Activated naive CD4-positive, alpha-beta T cell treated with anti-CD3 and anti-CD28 coated beads, Interleukin-2, amount 50 U/mL, for 72 hours (primary cell): ENCODE results near the gene ITGA8. TPM values are rescaled to one million over a fixed set of nuclear protein-coding genes. Genes with fewer than 3 reads are reported as not detected.
"Not testable (repeated sequence)": the region's sequence is repeated elsewhere in the genome, so short reads cannot be mapped to it uniquely, and the experiment has no call there.

ENCODE experiments used
- ATAC-seq, 2 donors: fragments of 150-1000 bp; cut with Tn5 transposase; 2 replicates each; pipeline ENCODE4 v1.10.0; 2021; ENCODE audit warnings: mild to moderate bottlenecking in 2 of 2, moderate library complexity in 2 of 2
- DNase-seq, 2 donors: peaks; one replicate each; pipeline ENCODE4 v3.0.0; 2021 to 2022; ENCODE audit warnings: low spot score in 2 of 2
- H3K27ac Mint-ChIP-seq, 2 donors: one replicate each; pipeline ENCODE4 v1.8.0; 2022; ENCODE audit warnings: mild to moderate bottlenecking in 2 of 2, mixed read lengths in 2 of 2
- H3K36me3 Mint-ChIP-seq, 2 donors: one replicate each; pipeline ENCODE4 v1.8.0; 2022; ENCODE audit warnings: mixed read lengths in 2 of 2
- H3K9me3 Mint-ChIP-seq, 2 donors: one replicate each; pipeline ENCODE4 v1.8.0; 2022; ENCODE audit warnings: mixed read lengths in 2 of 2
- total RNA-seq, 2 donors: library from RNA; stranded (reverse); gene quantifications; one replicate each; pipeline ENCODE4 v1.2.3, GENCODE V29; 2022

The ITGA8 gene
- total RNA-seq, 2 donors from 2014 or later: not detected

DNA sequence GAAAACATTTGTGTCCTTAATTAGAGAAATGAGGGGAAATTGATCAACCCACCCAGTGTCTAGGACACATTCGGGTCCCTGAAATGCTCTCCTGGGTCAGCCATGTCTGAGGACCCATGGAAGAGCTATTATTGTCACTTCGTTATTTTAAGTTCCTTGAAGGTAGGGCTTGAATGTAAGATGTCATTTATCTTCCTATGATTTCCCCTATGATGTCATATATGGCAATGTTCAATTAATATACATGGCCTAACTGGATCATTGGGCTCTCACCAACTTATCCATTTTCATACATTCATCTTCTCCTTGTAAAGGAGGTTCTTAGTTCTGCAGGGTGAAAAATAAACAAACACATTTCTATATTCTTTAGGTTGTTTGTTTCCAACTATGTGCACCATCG, 235.6 kb downstream of the ITGA8 start:
- Mint-ChIP-seq H3K9me3 (no peaks in the 10 kb centered on the region), H3K36me3 (no peaks in the 10 kb centered on the region), H3K27ac (no peak overlapping the region)
- no peak for DNase-seq
- ATAC-seq: no peak

DNA sequence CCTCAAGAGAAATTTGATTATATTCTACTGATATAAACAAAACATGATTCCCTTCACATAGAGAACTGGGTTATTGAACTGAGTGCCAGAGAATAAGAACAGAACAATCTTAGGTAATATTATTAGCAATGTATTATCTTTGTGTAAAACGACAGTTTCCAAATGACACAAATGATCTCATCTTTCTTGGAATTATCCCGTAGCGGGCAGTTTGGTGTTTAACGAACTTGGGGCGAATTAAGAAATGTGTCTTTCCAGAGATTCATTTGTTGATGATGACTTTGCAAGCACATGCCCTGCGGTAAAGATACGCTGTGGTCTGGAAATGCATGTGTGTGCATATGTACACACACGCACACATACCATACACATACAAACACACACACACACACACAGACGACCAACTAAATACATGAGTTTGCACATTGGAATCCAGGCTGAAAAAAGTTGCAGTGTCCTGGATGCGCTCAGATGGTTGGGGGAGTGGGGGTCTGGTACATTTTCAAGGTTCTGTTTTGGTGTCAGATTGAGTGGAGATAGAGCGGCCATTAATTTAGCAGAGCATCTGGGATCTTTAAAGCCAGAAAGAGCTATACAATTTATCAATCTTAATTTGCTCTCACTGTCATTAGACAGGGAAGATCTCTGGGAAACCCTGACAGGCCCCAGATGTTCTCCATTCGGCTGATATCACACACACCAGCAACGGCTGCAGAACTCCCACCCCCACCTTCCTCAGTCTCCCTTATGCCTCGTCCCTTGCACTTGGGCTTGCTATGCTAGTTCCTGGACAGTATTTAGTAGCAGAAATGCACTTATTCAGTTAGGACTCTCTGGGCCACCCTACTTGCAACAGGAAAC, 236.3 kb downstream of the ITGA8 start:
- ATAC-seq (no peak), DNase-seq (no peak)
- Mint-ChIP-seq H3K27ac (no peak overlapping the region), H3K36me3 (no peaks in the 10 kb centered on the region), H3K9me3 (no peaks in the 10 kb centered on the region)

DNA sequence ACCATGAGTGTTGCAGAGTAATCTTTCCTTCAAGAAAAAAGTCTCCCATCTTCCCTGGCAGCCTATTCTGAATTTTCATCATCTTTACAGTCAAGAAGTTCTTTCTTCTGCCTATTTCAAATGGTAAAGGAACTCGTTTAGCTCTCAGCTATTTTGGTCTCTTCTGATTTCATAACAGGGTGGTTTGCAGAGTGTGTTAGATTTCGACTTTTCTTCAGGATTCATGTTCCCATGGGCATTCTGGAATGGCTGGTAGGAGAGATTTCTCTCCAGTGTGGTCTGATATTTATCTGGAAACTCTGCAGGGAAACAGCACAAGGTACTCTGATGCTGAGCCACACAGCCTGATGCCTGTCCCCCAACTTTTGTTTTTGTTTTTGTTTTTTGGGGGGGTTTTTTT, 237.6 kb downstream of the ITGA8 start:
- no peak for DNase-seq
- no peaks in the 10 kb centered on the region for H3K36me3 Mint-ChIP-seq
- no peak for ATAC-seq
- H3K9me3 Mint-ChIP-seq: no peaks in the 10 kb centered on the region
- H3K27ac Mint-ChIP-seq: no peak overlapping the region

DNA sequence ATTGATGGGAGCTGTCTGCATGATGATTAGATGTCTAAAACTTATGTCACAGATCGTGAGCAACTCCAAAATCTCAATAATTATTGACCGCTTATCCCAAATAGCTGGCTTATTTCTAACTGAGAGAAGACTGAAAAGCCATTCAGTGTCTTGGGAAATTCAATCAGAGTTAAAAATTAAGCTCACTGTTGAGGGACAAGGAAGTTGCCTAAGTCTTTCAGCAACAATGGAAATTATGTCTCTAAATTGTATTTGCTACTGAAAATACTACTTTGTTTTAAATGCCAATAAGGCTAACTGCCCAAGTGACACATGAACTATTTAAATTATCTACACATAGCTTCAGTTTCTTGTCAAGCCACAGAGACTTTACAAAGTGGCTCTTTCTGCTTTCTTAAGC, 240.8 kb downstream of the ITGA8 start:
- DNase-seq (no peak), ATAC-seq (no peak)
- H3K27ac Mint-ChIP-seq: no peak overlapping the region
- H3K36me3 Mint-ChIP-seq: no peaks in the 10 kb centered on the region
- no peaks in the 10 kb centered on the region for H3K9me3 Mint-ChIP-seq

DNA sequence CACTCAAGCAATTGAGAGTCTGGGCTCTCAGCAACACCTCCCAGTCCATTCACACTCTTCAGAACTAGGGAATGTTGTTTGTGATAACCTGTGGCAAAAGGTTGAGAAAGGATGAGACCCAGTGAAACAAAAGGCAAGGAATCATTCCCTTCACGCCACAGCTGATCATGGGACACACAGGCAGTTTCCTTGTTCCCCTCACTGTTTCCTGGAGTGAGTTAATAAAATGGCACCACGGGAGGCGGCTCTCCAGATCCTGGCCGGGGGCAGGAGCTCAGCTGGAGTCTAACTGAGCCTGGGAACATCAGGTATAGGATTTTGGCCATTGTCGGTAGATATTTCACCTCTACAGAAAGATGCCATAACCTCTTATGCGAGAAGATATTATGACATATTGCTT, 241.3 kb downstream of the ITGA8 start:
- DNase-seq (no peak), ATAC-seq (no peak)
- Mint-ChIP-seq H3K9me3 (no peaks in the 10 kb centered on the region), H3K27ac (no peak overlapping the region), H3K36me3 (no peaks in the 10 kb centered on the region)

DNA sequence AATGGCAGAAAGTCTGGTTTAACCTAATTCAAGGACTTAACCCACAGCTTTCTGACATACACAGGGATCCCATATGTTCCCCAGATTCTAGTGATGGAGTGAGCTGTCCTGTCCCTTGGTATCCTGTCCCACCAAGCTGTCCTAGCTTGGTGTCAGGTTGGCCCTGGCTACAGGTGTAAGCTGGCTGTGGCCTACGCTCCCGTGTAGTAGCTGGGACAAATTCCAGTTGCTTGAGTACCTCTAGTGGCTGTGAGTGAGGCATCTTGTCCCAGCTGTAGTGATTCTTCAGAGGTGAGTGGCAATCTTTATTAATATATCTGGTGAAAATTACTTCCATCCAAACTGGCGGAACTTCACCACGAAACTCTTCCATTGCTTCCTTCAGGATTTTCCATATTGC, 243.4 kb downstream of the ITGA8 start:
- ATAC-seq (no peak), DNase-seq (no peak)
- no peaks in the 10 kb centered on the region for H3K36me3 Mint-ChIP-seq
- no peak overlapping the region for H3K27ac Mint-ChIP-seq
- H3K9me3 Mint-ChIP-seq: no peaks in the 10 kb centered on the region

DNA sequence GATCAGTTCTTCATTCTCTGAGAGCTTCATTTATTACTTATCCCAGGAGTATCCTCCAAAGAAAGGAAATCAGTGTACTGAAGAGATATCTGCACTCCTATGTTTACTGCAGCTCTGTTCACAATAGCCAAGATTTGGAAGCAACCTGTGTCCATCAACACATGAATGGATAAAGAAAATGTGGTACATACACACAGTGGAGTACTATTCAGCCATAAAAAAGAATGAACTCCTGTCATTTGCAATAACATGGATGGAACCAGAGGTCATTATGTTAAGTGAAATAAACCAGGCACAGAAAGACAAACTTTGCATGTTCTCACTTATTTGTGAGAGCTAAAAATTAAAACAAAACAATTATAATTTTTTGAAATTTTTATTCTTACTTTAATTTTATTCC, 244.3 kb downstream of the ITGA8 start:
- ATAC-seq, H3K9me3 Mint-ChIP-seq, DNase-seq, H3K36me3 Mint-ChIP-seq, H3K27ac Mint-ChIP-seq: not testable (repeated sequence)

DNA sequence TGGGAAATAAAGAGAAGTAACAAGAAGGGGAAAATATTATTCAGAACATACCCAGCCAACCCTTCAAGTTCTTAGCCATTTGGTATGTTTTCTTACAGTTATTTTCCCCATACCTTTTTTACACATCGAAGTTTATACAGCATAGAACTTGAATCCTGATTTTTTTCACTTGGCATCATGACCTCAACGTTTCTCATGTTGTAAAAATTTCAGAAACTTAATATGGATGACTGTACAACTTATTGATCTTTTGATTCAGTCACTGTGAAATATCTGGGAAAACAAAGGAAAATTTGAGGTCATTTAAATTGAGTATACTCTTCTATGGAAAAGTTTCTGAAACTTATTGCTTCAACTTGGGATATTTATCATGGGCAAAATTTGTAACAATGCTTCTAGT, 245.1 kb downstream of the ITGA8 start:
- no peaks in the 10 kb centered on the region for H3K9me3 Mint-ChIP-seq
- no peak for DNase-seq
- no peaks in the 10 kb centered on the region for H3K36me3 Mint-ChIP-seq
- no peak for ATAC-seq
- H3K27ac Mint-ChIP-seq: no peak overlapping the region

DNA sequence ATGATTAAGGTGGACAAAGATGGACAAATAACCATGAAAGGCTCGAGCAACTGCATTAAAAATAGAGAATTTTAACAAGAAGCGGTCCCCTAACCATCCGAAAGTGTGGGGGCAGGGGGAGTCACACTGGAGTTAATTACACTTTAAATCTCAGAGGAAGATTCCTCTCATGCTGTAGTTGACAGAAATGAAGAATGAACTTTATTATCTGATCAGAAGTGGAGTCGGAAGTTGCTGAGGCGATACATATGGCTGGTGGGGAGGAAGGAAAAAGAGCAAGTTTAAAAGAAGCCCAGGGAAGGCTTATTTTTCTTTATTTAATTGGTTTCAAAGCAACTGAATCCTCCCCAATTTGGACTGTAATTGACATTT, 246.3 kb downstream of the ITGA8 start:
- Mint-ChIP-seq H3K36me3 (no peaks in the 10 kb centered on the region), H3K27ac (no peak overlapping the region), H3K9me3 (no peaks in the 10 kb centered on the region)
- DNase-seq (no peak), ATAC-seq (no peak)

DNA sequence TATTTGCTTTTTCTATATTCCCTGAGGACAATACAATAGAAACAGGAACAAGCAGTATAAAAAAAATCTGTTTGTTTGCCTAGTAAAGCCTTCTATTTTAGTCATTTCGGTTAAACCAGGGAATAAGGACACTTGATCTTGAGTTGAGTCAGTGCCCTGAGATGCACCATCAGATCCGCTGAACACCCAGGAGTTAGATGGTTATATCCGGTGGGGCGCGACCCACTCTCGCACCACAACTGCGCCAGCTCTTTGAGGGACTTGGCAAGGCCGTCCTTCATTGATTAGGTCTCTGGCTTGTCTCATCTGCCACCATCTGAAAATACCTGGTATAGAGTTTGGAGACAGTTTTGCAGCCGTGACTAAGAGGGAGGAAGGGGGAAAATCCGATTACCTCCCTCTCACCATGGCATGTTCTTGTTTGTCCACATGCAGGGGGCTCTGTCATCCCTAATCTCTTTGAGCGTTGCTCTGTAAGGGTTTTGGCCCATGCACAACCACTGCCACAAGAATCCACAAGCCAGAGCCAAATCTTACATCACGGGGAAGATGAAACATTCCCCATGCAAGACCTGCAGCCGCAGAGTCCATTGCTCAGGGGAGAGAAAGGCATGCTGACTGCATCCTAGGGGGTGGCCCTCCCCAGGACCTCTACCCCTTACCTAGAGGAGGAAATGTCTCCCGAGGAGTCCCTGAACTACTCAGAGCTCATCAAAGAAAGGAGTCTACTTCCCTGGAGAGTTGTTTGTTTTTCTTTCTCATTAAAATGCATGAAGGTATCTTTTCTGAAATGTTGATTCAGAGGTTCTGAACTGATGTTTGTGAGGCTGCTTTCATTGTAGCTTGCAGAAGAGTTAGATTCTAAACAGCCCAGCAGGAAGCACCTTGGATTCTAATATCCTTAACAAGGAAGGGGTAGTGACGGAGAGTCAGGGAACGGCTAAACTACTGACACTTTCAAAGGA, 247.0 kb downstream of the ITGA8 start:
- DNase-seq: no peak
- Mint-ChIP-seq H3K27ac (no peak overlapping the region), H3K9me3 (no peaks in the 10 kb centered on the region), H3K36me3 (no peaks in the 10 kb centered on the region)
- ATAC-seq: no peak

DNA sequence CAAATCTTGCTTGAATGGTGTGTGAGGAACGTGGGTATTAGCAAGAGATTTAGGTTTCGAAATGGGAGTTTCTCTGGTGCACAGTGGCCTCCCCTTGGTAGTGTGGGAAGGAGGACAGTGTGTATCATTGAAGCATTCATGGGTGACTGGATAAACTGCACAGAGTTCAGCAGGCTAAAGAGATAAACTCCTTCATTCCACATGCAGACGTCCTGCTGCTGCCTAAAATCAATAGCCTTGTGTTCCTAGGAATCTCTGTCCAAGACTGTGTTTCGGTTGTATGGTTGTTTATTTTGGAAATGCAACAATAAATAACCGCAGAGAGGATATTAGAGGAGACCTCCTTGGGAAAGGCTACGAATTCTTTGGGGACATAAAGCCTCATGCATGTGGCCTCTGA, 247.7 kb downstream of the ITGA8 start:
- Mint-ChIP-seq H3K9me3 (no peaks in the 10 kb centered on the region), H3K36me3 (no peaks in the 10 kb centered on the region), H3K27ac (no peak overlapping the region)
- DNase-seq (no peak), ATAC-seq (no peak)

DNA sequence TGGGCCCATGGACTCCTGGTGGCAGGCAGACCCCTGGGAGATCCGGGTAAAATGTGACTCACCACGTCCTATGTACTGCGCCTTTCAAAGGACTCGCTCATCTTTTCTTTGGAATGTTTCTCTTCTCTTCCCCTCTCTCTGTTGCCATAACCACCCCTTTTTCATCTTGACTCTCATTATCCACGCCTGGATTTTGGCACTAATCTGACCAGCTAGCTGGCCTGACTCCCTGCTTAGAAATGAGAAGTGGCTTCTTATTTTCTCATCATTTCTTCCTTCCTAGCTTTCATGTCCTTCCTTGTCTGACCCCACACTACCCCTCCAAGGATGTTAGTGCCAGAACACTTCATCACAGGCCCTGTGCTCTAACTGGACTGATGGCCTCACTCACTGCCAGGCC, 250.6 kb downstream of the ITGA8 start:
- H3K9me3 Mint-ChIP-seq: peaks cover 0 to 3% of the 10 kb centered on the region in 2 donors
- DNase-seq: no peak
- no peak for ATAC-seq
- no peak overlapping the region for H3K27ac Mint-ChIP-seq
- H3K36me3 Mint-ChIP-seq: peaks cover 0 to 4% of the 10 kb centered on the region in 2 donors

DNA sequence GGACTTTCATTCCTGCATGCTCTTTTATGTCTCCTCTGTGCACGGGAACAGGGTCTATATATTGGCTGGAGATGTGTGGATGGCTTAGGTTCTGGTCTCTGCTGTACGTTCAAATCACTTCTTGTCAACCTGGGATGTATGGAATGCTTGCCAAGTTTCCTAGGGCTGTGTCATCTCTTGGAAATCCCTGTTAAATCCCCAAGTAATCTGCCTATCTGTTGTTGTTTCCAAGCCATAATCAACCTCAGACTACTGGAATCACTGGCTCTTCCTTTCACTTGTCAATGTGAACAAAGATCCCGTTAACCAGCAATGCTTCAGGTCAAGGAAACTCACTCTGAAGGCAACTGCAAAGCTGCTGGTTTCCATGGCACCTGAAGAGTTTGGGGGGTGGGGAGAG, 255.3 kb downstream of the ITGA8 start:
- H3K27ac Mint-ChIP-seq: no peak overlapping the region
- peaks cover 0 to 4% of the 10 kb centered on the region in 2 donors for H3K36me3 Mint-ChIP-seq
- ATAC-seq: no peak
- H3K9me3 Mint-ChIP-seq: peaks cover 0 to 6% of the 10 kb centered on the region in 2 donors
- DNase-seq: no peak

Other genes with a start within 250 kb of the ITGA8 start
- 10 to 100 TPM; 14.4 to 15.9 TPM for gene MINDY3, start 140.6 kb upstream of the ITGA8 start, total RNA-seq